GM20000 (cell line): ENCODE results near the gene CLSTN1.

Experiments used
- DNase-seq: peaks from one replicate; pipeline ENCODE4 v3.0.0; 2012; ENCODE audit warnings: low spot score
- CTCF ChIP-seq: IDR thresholded peaks from 2 replicates; pipeline ENCODE4 v1.5.1; 2012; ENCODE audit warnings: mild to moderate bottlenecking, control low read depth; ENCODE audit errors: extremely low read depth, missing control alignments

Gene CLSTN1

GRCh38 chr1:9868244-9868590, 44.5 kb upstream of the CLSTN1 start:
- no peak for DNase-seq
- TF ChIP-seq CTCF = no peak

DNA sequence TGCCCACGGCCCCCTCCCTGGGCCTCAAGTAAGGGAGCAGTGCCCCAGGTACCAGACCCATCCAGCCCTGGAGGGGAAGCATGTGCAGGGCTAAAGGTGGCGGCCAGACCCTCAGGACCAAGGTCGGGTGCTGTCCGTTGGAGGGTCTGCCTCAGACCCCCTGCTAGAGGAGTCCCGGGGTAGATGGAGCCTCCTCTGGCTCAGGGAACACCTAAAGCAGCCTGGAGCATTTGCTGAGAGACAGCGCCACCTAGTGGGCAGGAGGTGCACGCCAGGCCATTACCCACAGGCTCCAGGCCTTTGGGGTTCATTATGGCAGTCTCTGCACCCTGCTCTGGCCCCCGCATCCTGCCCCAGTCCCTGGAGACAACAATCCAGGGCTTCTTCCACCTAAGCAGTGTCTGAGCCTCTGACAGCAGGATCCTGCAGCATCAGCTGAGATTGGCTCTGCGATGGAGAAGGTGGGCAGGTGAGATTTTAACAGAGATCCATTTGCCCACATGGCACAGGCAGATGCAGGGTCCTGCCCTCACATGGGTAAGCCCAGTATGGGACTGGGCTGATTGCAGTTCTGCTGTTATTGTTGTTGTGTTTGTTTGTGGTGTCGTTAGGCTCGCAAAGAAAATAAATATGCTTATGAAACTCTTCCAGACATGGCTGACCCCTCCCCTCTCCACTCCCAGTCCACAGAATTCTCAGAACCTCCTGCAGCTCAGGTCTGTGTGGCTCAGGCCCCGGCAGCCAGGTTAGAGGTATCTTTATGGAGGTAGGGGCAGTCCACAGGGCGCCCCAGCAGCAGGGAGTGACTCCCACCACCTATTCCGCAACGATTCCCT, 43.9 kb upstream of the CLSTN1 start:
- DNase-seq = peak; percentile 89
- TF ChIP-seq CTCF = peak; percentile 98

DNA sequence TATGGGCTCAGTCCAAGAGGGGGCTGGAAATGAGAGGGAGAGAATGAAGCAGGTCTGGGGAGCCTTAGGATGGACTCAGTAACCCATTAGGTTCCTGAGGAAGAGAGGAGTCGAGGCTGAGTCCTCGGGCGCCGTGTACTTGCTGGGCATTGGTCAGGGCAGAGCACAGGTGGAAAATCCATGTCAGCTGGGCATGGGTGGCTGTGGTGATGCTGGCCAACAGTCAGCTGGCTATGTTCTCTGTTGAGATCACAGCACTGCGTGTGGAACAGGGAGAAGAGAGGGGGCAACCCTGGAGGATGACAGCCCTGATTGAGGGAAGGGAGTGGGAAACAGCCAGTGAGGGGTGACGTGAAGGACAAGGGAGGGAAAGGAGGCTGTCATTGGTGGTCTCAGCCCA, 43.1 kb upstream of the CLSTN1 start:
- DNase-seq = no peak

GRCh38 chr1:9865724-9866123, 42.0 kb upstream of the CLSTN1 start:
- DNase-seq = no peak
- no peak for TF ChIP-seq CTCF

More for the DNA sequence above, 43.1 kb upstream of the CLSTN1 start:
- TF ChIP-seq CTCF = no peak

- no peak for TF ChIP-seq CTCF
- no peak for DNase-seq
Measured at GRCh38 chr1:9863371-9863770, 39.6 kb upstream of the CLSTN1 start.

DNA sequence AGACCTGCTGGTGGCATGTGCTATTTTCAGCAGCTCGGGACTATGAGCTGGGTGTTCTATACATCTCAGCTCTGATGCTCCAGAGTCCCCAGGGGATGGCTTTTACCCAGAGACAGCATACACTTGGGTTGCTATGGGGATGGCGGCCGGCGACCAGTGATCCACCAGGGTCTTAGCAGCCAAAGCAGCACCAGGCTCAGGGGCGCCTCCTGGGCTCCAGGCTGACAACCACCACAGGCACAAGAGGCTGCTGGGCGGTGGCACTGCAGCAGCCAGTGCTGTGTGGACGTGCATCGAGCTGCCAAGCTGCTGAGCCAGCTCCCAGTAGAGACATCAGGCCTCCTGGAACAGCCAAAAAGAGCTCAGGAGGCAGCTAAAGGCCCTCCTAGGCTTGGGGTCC, 37.6 kb upstream of the CLSTN1 start:
- TF ChIP-seq CTCF = no peak
- DNase-seq = no peak

DNA sequence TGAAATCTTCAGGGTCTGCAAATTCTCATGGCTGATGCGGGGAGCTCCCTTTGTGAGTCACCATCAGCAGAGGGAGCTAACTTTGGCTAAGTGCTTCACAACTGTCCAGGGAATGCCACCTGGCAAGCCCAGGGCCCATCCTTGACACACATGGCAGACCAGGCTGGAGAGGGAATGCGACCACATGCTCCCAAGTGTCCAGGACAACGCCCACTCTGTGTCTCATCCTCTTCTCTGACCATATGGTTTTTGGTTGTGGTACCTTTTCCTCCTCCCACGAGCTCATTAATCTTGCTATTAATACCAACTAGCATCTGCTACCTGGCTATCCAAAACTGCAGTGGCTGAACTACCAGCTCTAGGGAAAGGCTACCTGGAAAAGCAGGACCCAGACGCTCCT, 37.1 kb upstream of the CLSTN1 start:
- no peak for TF ChIP-seq CTCF
- no peak for DNase-seq
